GM12878 (cell line): ENCODE results near the gene NNAT. TPM values are rescaled to one million over a fixed set of nuclear protein-coding genes. Genes with fewer than 3 reads are reported as not detected.

ENCODE experiments used
- ATAC-seq: fragments of 200-7000 bp; cut with Tn5 transposase; 3 replicates; pipeline ENCODE4 v1.9.1; 2020; ENCODE audit warnings: mild to moderate bottlenecking, moderate library complexity
- BruUV-seq: library from RNA; stranded (reverse); fragments of 400-500 nt; replicated peaks from 2 replicates; lab custom pipeline; 2021; lab: Mats Ljungman, UMichigan
- CTCF ChIA-PET: fragments of 300-600 bp; sonication (Branson Sonifier 250); formaldehyde crosslinking; extraction: SDS; loops from one replicate; lab custom pipeline; 2021; ENCODE audit warnings: inconsistent platforms; lab: Yijun Ruan, JAX
- POLR2A ChIA-PET: fragments of 350-600 bp; formaldehyde crosslinking; extraction: SDS; loops from one replicate; lab custom pipeline; 2021; ENCODE audit warnings: inconsistent platforms; lab: Charles Lee
- RAD21 ChIA-PET: fragments of 300-600 bp; sonication (Branson Sonifier 250); formaldehyde crosslinking; loops from one replicate; lab custom pipeline; 2023; ENCODE audit warnings: antibody characterized with exemption; ENCODE audit not compliant: unreplicated experiment; lab: Charles Lee
- SMC1A ChIA-PET: fragments of 300-600 bp; sonication (Branson Sonifier 250); formaldehyde crosslinking; loops from one replicate; lab custom pipeline; 2023; ENCODE audit not compliant: unreplicated experiment, uncharacterized antibody; lab: Charles Lee
- DNase-seq: peaks from one replicate; pipeline ENCODE4 v3.0.0-alpha.2; 2011; ENCODE audit warnings: low read depth, low spot score
- FAIRE-seq: peaks from 3 replicates; lab custom pipeline; 2011; peaks lifted over from hg19 to GRCh38; lab: Jason Lieb, UNC
- H2AFZ ChIP-seq: 2 replicates; pipeline ENCODE4 v1.6.0; 2011; ENCODE audit warnings: low read depth, low read length, control low read depth; ENCODE audit not compliant: control insufficient read depth
- H3K27ac ChIP-seq: 2 replicates; pipeline ENCODE4 v1.5.1; 2011; ENCODE audit warnings: control low read depth; ENCODE audit not compliant: control insufficient read depth, insufficient read depth
- H3K27me3 ChIP-seq, 2 experiments: replicated peaks in 1 of 2; 2 replicates each; pipeline versions ENCODE4 v1.6.0 to v1.6.1; 2011; ENCODE audit warnings: low read length in 1 of 2; ENCODE audit not compliant: control insufficient read depth in 2 of 2, insufficient read depth in 2 of 2
- H3K36me3 ChIP-seq, 2 experiments: 2 replicates each; pipeline ENCODE4 v1.5.1; 2011; ENCODE audit warnings: low read length in 1 of 2; ENCODE audit not compliant: control insufficient read depth in 2 of 2, insufficient read depth in 2 of 2
- H3K4me1 ChIP-seq: 2 replicates; pipeline ENCODE4 v1.6.1; 2011; ENCODE audit warnings: mild to moderate bottlenecking, low read length, moderate library complexity, mixed read lengths; ENCODE audit not compliant: control insufficient read depth, insufficient read depth
- H3K4me2 ChIP-seq: 2 replicates; pipeline ENCODE4 v1.6.0; 2011; ENCODE audit warnings: control low read depth; ENCODE audit not compliant: control insufficient read depth, insufficient read depth
- H3K4me3 ChIP-seq: fragments of 200-600 bp; sonication (generic); 2 replicates; pipeline ENCODE4 v1.5.1; 2016
- H3K79me2 ChIP-seq: 2 replicates; pipeline ENCODE4 v1.6.0; 2011; ENCODE audit warnings: low read length; ENCODE audit not compliant: control insufficient read depth, insufficient read depth
- H3K9ac ChIP-seq: 2 replicates; pipeline ENCODE4 v1.8.0; 2011; ENCODE audit warnings: low read length, control low read depth, mixed read lengths; ENCODE audit not compliant: control insufficient read depth, insufficient read depth
- H3K9me3 ChIP-seq: replicated peaks from 3 replicates; pipeline ENCODE4 v1.5.1; 2011; ENCODE audit warnings: mild to moderate bottlenecking, low read length; ENCODE audit not compliant: control insufficient read depth, insufficient read depth
- H4K20me1 ChIP-seq: 2 replicates; pipeline ENCODE4 v1.6.0; 2011; ENCODE audit not compliant: control insufficient read depth, insufficient read depth
- BCL3 ChIP-seq: IDR thresholded peaks from 2 replicates; pipeline ENCODE4 v1.6.1; 2011; ENCODE audit warnings: borderline replicate concordance, low read depth, mild to moderate bottlenecking, moderate library complexity, low read length; ENCODE audit not compliant: insufficient read depth, poor library complexity, severe bottlenecking
- CHD4 ChIP-seq: fragments of 200-600 bp; sonication (generic); IDR thresholded peaks from 2 replicates; pipeline ENCODE4 v1.6.1; 2016; ENCODE audit warnings: mild to moderate bottlenecking
- EZH2 ChIP-seq: IDR thresholded peaks from 2 replicates; pipeline ENCODE4 v1.6.1; 2012; ENCODE audit warnings: low read depth, mild to moderate bottlenecking, control low read depth, inconsistent platforms, low read length, borderline replicate concordance; ENCODE audit not compliant: control insufficient read depth
- IRF4 ChIP-seq: IDR thresholded peaks from 2 replicates; pipeline ENCODE4 v1.6.1; 2011; ENCODE audit warnings: low read depth, low read length
- KDM1A ChIP-seq: fragments of 200-600 bp; sonication (generic); IDR thresholded peaks from 2 replicates; pipeline ENCODE4 v1.6.1; 2016; ENCODE audit warnings: borderline replicate concordance
- POLR2AphosphoS5 ChIP-seq: IDR thresholded peaks from 2 replicates; pipeline ENCODE4 v1.6.1; 2011; ENCODE audit warnings: mild to moderate bottlenecking, low read length, inconsistent platforms
- RFX5 ChIP-seq: IDR thresholded peaks from 2 replicates; pipeline ENCODE4 v1.6.1; 2011; ENCODE audit warnings: low read depth, low read length, improper control_type of control experiment
- SMC3 ChIP-seq: IDR thresholded peaks from 2 replicates; pipeline ENCODE4 v1.6.1; 2011; ENCODE audit warnings: low read length, improper control_type of control experiment, borderline replicate concordance
- SRF ChIP-seq, 2 experiments: IDR thresholded peaks; 2 replicates each; pipeline ENCODE4 v1.6.1; 2011; ENCODE audit warnings: low read depth in 2 of 2, low read length in 2 of 2, mild to moderate bottlenecking in 1 of 2, moderate library complexity in 1 of 2
- ZNF24 ChIP-seq: fragments of 450-650 bp; IDR thresholded peaks from 2 replicates; pipeline ENCODE4 v1.6.1; 2017; ENCODE audit warnings: antibody characterized with exemption, mild to moderate bottlenecking
- WGBS: methylation state at CpG from one replicate; pipeline ENCODE4 v1.1.6; 2016; ENCODE audit warnings: low lambda C conversion rate; ENCODE audit not compliant: insufficient replicate concordance, insufficient coverage; ENCODE audit errors: missing lambda C conversion rate; 5-methylcytosine and 5-hydroxymethylcytosine counted together
- in situ Hi-C: fragments of 300-500 bp; cut with MboI; formaldehyde crosslinking; loops from 9 replicates; pipeline ENCODE4 v1.14.3; 2018; ENCODE audit warnings: mixed read lengths
- intact Hi-C: fragments of 100-400 bp; cut with micrococcal nuclease; formaldehyde crosslinking; loops from one replicate; pipeline ENCODE4 v1.14.2; 2022; ENCODE audit not compliant: unreplicated experiment
- polyA plus RNA-seq, 11 experiments: library from polyadenylated mRNA; depleted of rRNA in 4 of 11; unstranded in 6 of 11; stranded (reverse) in 5 of 11; fragments of >200 nt; fragmentation: Nextera tagmentation in 4 of 11; fragmentation: Illumina TruSeq in 1 of 11; extraction: Ambion mirVana in 4 of 11; extraction: Trizol in 1 of 11; gene quantifications; 1 replicate in 1 of 11; 2 replicates in 10 of 11; pipeline versions ENCODE4 v1.2.1 to v1.2.3, GENCODE V29; 2011 to 2016; ENCODE audit warnings: inconsistent platforms in 2 of 11, missing spikeins in 2 of 11, low read depth in 1 of 11
- total RNA-seq, 4 experiments: library from RNA; depleted of rRNA in 3 of 4; stranded (reverse); fragments of >200 nt in 3 of 4; fragmentation: Illumina TruSeq in 1 of 4; extraction: Trizol in 1 of 4; gene quantifications; 2 replicates each; pipeline versions ENCODE4 v1.2.1 to v1.2.3, GENCODE V29; 2013 to 2021
- TF ChIP-seq, protein P1 (sequence below): fragments of 450-650 bp; formaldehyde crosslinking; IDR thresholded peaks from 2 replicates; pipeline ENCODE4 v1.5.0; 2022; ENCODE audit warnings: mild to moderate bottlenecking, missing genetic modification characterization
- TF ChIP-seq, protein P2 (sequence below): IDR thresholded peaks from 2 replicates; pipeline ENCODE4 v1.6.1; 2012; ENCODE audit warnings: low read depth, low read length, improper control_type of control experiment
- TF ChIP-seq, protein P3 (sequence below): fragments of 450-650 bp; IDR thresholded peaks from 2 replicates; pipeline ENCODE4 v1.6.1; 2016; ENCODE audit warnings: mild to moderate bottlenecking
- TF ChIP-seq, protein P4 (sequence below): IDR thresholded peaks from 2 replicates; pipeline ENCODE4 v1.6.1; 2011; ENCODE audit warnings: low read depth, mild to moderate bottlenecking, low read length, moderate library complexity, borderline replicate concordance; ENCODE audit errors: extremely low read depth

Gene NNAT
- total and polyA plus RNA-seq, 10 of the 15 experiments (the other 5 are each of a cell fraction or from before 2014, with no cell fraction given), result 0.22 to 0.99 (median 0.42) TPM; not detected in 7

GRCh38 chr20:37518059-37518458, 3.0 kb upstream of the NNAT start:
- intact Hi-C loops (no loop called here), in situ Hi-C loops (no loop called here)
- SMC1A ChIA-PET, result interaction anchor here (0.8 kb wide), 1 partner anchor 306 kb away, joined by 3 read pairs; no protein-coding TSS in a partner anchor
- Histone ChIP-seq H3K27me3 (no peaks in the 10 kb centered on the region), H3K79me2 (peaks cover 14% of the 10 kb centered on the region), H3K27ac (no peak overlapping the region), H3K4me2 (no peak overlapping the region), H3K4me3 (no peak overlapping the region), H3K36me3 (peaks cover 7 to 12% of the 10 kb centered on the region in 2 experiments), H3K9me3 (no peaks in the 10 kb centered on the region), H3K4me1 (no peaks in the 10 kb centered on the region), H4K20me1 (no peaks in the 10 kb centered on the region; the same call in 1 of the 2 replicates), H3K9ac (no peak overlapping the region), H2AFZ (no peak overlapping the region)
- FAIRE-seq (no peak), DNase-seq (no peak), ATAC-seq (no peak)
- TF ChIP-seq ZNF24 (no peak), KDM1A (no peak), SRF (IDR thresholded peaks at IDR 0.05; ENCODE audit: low read depth in 2 of 2, low read length in 2 of 2) (no peak), POLR2AphosphoS5 (no peak), IRF4 (no peak), RFX5 (no peak), SMC3 (no peak), BCL3 (no peak), CHD4 (no peak), EZH2 (no peak)
- TF ChIP-seq, protein P1, sequence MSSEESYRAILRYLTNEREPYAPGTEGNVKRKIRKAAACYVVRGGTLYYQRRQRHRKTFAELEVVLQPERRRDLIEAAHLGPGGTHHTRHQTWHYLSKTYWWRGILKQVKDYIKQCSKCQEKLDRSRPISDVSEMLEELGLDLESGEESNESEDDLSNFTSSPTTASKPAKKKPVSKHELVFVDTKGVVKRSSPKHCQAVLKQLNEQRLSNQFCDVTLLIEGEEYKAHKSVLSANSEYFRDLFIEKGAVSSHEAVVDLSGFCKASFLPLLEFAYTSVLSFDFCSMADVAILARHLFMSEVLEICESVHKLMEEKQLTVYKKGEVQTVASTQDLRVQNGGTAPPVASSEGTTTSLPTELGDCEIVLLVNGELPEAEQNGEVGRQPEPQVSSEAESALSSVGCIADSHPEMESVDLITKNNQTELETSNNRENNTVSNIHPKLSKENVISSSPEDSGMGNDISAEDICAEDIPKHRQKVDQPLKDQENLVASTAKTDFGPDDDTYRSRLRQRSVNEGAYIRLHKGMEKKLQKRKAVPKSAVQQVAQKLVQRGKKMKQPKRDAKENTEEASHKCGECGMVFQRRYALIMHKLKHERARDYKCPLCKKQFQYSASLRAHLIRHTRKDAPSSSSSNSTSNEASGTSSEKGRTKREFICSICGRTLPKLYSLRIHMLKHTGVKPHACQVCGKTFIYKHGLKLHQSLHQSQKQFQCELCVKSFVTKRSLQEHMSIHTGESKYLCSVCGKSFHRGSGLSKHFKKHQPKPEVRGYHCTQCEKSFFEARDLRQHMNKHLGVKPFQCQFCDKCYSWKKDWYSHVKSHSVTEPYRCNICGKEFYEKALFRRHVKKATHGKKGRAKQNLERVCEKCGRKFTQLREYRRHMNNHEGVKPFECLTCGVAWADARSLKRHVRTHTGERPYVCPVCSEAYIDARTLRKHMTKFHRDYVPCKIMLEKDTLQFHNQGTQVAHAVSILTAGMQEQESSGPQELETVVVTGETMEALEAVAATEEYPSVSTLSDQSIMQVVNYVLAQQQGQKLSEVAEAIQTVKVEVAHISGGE (CRISPR knock-in tag), result no peak
- TF ChIP-seq, protein P2, sequence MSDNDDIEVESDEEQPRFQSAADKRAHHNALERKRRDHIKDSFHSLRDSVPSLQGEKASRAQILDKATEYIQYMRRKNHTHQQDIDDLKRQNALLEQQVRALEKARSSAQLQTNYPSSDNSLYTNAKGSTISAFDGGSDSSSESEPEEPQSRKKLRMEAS, result no peak
- TF ChIP-seq, protein P3, sequence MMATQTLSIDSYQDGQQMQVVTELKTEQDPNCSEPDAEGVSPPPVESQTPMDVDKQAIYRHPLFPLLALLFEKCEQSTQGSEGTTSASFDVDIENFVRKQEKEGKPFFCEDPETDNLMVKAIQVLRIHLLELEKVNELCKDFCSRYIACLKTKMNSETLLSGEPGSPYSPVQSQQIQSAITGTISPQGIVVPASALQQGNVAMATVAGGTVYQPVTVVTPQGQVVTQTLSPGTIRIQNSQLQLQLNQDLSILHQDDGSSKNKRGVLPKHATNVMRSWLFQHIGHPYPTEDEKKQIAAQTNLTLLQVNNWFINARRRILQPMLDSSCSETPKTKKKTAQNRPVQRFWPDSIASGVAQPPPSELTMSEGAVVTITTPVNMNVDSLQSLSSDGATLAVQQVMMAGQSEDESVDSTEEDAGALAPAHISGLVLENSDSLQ, result no peak
- TF ChIP-seq, protein P4, sequence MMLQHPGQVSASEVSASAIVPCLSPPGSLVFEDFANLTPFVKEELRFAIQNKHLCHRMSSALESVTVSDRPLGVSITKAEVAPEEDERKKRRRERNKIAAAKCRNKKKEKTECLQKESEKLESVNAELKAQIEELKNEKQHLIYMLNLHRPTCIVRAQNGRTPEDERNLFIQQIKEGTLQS, result no peak
- no TSS peak for BruUV-seq
- 98% methylated on average over 7 of the region's 7 CpGs for WGBS
- RAD21 ChIA-PET, result no interaction called here
- CTCF ChIA-PET, result no interaction called here
- POLR2A ChIA-PET, result no interaction called here
